Measurements from ENCODE around the gene OSCAR.

- no peak for TF ChIP-seq POLR2AphosphoS5 (IDR thresholded peaks at IDR 0.05; ENCODE audit: insufficient read depth in 1 of 2, low read depth in 1 of 2)
- no peak for TF ChIP-seq POLR2A (IDR thresholded peaks at IDR 0.05)
Measured at GRCh38 chr19:54045771-54046170, 54.8 kb downstream of the OSCAR start.
